Left cardiac atrium (tissue), 2 donors: ENCODE results near the gene SMCO1. TPM values are rescaled to one million over a fixed set of nuclear protein-coding genes. Genes with fewer than 3 reads are reported as not detected.

Source experiments
- total RNA-seq, 2 donors: library from RNA; stranded (reverse); fragmentation: NEBNext Ultra II Directional; extraction: Animal tissue kit (Norgen Biotek cat#: 25700); gene quantifications; one replicate each; pipeline ENCODE4 v1.2.1, GENCODE V29; 2021
- donor health status: DM: no; HTN: yes; CAD: no; lungs with severe emphysema.
- donor health status: DM: yes; HTN: yes; CAD: no.

The SMCO1 gene
- total RNA-seq, 2 donors from 2014 or later, result 10.7 to 28.5 TPM

Other genes with a start within 250 kb of the SMCO1 start
- gene PCYT1A, start 227.6 kb downstream of the SMCO1 start, total RNA-seq, result 10 to 100 TPM; 71.7 to 83.9 TPM
- 1 to 10 TPM; 3.5 to 4.3 TPM for gene DYNLT2B, start 197.1 kb downstream of the SMCO1 start, total RNA-seq
- not detected for gene TM4SF19, start 177.0 kb downstream of the SMCO1 start, total RNA-seq
- 10 to 100 TPM; 29.5 to 37.4 TPM for gene UBXN7, start 82.9 kb downstream of the SMCO1 start, total RNA-seq
- gene RNF168, start 11.6 kb downstream of the SMCO1 start, total RNA-seq, result 10 to 100 TPM; 17.6 to 22.1 TPM
- 1 to 10 TPM; 8.8 to 9.4 TPM for gene WDR53, start 53.2 kb upstream of the SMCO1 start, total RNA-seq
- 1 to 10 TPM; 7.9 to 8.4 TPM for gene FBXO45, start 53.3 kb upstream of the SMCO1 start, total RNA-seq
- 1 to 10 TPM; 5.4 to 6.0 TPM for gene NRROS, start 124.3 kb upstream of the SMCO1 start, total RNA-seq
- gene CEP19, start 196.9 kb upstream of the SMCO1 start, total RNA-seq, result 1 to 10 TPM; 1.3 to 1.7 TPM
- gene PIGX, start 197.0 kb upstream of the SMCO1 start, total RNA-seq, result 10 to 100 TPM; 10.9 to 18.4 TPM
- gene PAK2, start 224.5 kb upstream of the SMCO1 start, total RNA-seq, result 10 to 100 TPM; 47.3 to 78.3 TPM